NT2/D1 (cell line): ENCODE results near the gene DPM2.

Experiments
- SUZ12 ChIP-seq: IDR thresholded peaks from 2 replicates; pipeline ENCODE4 v1.6.1; 2011; ENCODE audit not compliant: insufficient read length, insufficient read depth; ENCODE audit errors: extremely low read depth
- YY1 ChIP-seq: IDR thresholded peaks from 2 replicates; pipeline ENCODE4 v1.6.1; 2011; ENCODE audit not compliant: insufficient read length, insufficient read depth
- ZNF274 ChIP-seq: IDR thresholded peaks from 2 replicates; pipeline ENCODE4 v1.6.1; 2011; ENCODE audit warnings: mild to moderate bottlenecking, low read depth, low read length

DNA sequence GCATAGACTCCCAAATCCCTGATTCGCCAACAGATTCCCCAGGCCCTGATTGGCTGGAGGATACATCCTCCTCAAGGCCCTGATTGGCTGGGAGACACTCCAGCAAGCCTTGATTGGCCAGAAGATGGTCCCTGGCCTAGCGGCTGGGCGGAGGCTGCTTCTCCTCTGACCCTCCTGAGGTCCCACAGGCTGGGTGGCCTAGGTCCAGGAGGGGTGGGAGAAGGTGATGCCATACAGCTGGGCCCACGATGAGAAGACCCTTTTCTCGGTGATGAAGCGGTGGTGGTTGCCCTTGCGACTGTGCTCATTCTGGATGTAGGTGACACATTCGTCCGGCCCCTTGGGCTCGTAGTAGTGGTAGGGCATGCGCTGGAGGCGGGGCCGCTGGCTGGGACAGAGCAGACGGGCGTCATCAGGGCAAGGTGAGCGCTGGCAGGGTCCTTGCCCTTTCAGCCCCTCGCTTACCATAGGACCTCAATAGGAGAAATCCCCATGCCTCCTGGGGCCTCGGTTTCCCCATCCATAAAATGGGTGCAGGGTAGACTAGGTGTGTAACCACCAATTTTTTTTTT is 51.2 kb downstream of the DPM2 start:
- TF ChIP-seq ZNF274 (no peak), YY1 (no peak), SUZ12 (no peak)
